Activated CD8-positive, alpha-beta memory T cell treated with anti-CD3 and anti-CD28 coated beads, Interleukin-2, amount 50 U/mL, for 24 hours (primary cell): Measurements from ENCODE around the gene NAV2.

Experiments
- DNase-seq: peaks from one replicate; pipeline ENCODE4 v3.0.0-alpha.2; 2020; ENCODE audit errors: extremely low read depth

Gene NAV2

GRCh38 chr11:19861171-19861570 lies 148.5 kb downstream of the NAV2 start:
- no peak for DNase-seq

DNA sequence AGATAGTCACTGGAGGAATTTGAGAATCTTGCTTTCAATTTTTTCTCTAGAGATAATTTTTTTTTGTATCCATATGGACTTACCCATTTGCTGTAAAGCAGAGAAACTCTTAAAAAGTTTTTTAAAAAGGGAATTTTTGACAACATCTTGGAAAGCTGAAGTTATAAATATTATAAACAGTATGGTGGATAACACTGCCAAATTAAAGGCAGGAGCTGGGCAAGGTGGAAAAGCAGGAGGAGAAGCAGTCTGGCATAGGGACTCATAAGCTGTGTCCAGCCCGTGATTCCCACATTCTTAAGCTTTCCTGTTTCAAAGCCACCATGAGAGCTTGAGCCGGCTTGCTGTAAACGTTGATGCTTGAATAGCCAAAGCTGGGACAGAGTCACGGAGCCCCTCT lies 149.5 kb downstream of the NAV2 start:
- DNase-seq: no peak

- DNase-seq: no peak
These were observed 151.8 kb downstream of the NAV2 start for GRCh38 chr11:19864141-19865140.

GRCh38 chr11:19866037-19866436 lies 153.4 kb downstream of the NAV2 start:
- no peak for DNase-seq

- no peak for DNase-seq
These were observed 153.9 kb downstream of the NAV2 start for GRCh38 chr11:19866521-19866920.

- DNase-seq: no peak
These were observed 154.4 kb downstream of the NAV2 start for GRCh38 chr11:19867064-19867463.

- no peak for DNase-seq
These were observed 155.7 kb downstream of the NAV2 start for GRCh38 chr11:19868281-19868821.

DNA sequence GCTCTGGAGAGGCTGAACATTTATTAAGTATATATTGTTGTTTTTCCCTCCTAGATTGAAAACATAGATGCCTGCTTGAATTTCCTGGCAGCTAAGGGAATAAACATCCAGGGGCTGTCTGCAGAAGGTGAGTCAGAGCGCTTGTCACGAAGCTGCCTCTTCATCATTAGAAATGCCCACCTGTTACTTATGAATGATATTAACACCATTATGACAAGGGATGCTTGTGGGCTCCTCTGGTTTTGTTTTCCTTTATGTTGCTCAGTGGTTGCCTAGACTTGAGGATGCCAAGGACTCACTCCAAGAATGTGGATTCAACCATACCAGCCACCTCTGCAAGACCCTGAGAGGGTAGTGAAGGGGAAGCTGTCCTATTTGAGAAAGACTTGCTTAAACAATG lies 156.2 kb downstream of the NAV2 start:
- DNase-seq: no peak

DNA sequence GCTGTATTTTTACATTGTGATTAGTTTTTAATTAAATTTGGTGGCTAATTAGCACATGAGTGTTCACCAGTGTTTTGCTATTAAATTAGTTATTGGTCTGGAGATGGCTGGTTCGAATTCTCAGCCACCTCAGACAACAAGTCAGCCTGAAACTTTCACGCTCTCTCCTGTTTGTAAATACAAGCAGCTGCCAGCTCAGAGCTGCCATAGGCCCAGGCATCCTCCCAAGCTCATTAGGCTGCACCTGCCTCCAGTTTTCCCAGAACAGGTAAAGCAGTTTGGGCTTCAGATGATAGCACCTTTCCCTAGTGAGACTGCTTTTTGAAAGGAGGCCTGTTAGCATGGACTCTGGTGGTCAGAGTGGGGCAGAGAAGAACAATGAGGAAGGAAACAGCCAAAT lies 156.8 kb downstream of the NAV2 start:
- DNase-seq: no peak

DNA sequence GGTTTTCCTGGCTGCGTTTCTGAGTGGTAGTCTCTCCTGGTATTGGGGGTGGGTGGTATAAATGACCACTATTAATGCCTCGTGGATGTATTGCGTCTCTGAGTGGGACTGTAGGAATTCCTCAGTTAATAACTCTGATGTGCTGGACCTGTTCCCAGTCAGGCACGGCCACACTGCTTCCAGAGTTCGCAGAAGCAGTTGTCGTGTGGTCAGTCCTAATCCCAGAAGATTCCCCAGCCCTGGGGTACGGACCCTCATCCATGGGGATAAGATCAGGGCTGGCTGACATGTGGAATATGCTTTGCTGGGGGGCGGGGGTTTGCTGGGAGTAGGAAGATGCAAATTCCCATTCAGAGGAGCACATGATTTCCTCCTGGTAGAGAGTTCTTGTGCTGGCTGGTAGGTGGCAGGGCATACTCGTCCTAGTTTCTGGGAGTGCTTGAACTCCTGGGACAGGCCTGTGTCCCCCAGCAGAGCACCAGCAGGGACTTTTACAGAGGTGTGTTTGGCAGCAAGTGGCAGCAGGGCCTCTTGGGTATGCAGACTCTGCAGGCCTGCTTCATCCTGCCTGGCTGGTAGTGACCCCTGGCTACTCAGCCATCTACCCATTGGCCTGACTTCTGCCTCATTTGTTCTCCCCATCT lies 157.4 kb downstream of the NAV2 start:
- no peak for DNase-seq

- no peak for DNase-seq
These were observed 158.9 kb downstream of the NAV2 start for GRCh38 chr11:19871531-19871930.

- no peak for DNase-seq
These were observed 160.0 kb downstream of the NAV2 start for GRCh38 chr11:19872512-19873145.

- DNase-seq: no peak
These were observed 161.1 kb downstream of the NAV2 start for GRCh38 chr11:19873730-19874129.

DNA sequence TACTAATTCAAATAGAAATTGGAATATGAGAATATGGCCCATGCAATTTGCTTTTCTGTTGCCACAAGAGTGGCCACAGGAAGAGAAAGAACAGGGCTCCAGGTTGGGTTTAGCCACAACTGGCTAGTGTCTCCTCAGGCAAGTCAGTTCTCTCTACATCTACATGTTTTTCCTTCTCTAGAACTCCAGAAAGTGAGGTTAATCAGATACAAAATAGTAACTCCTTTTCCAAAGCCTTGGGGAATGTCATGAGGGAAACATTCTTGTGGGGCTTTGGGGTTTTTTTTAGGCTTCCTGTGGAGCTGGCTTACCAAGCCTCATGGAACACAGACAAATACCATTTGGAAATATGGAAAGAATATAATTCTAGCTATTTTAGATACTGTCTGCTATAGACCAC lies 161.6 kb downstream of the NAV2 start:
- no peak for DNase-seq

DNA sequence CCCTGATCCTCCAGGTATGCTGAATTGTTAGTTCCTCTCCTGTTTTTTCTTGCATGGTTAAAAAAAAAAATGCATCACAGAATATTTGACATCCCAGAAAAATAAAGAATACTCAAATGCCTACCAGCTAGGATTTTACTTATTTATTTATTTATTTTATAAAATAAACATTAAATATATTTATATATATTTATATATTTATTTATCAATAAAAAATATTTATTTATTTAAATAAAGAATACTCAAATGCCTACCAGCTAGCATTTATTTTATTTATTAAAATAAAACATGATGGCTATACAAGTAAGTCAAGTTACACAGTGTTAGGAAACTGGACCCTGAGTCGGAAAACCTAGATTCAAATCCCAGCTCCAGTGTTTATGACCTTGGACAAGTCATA lies 164.1 kb downstream of the NAV2 start:
- DNase-seq: no peak

- no peak for DNase-seq
These were observed 165.9 kb downstream of the NAV2 start for GRCh38 chr11:19878520-19878919.

GRCh38 chr11:19879307-19880087 lies 166.9 kb downstream of the NAV2 start:
- no peak for DNase-seq

DNA sequence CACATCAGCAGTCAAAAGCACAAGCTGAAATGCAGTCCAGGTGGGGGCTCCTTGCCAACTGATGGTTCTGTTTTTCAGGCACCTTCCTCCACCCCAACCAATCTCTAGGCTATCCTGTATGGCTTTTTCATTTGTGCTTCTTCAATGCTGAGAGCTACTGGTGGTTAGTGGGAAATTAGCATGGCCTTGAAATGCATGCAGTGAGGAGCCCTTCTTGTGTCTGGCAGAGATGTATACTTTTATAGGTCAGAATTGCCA lies 167.4 kb downstream of the NAV2 start:
- no peak for DNase-seq

GRCh38 chr11:19881177-19881576 lies 168.5 kb downstream of the NAV2 start:
- DNase-seq: no peak

- no peak for DNase-seq
These were observed 169.7 kb downstream of the NAV2 start for GRCh38 chr11:19882356-19882755.

DNA sequence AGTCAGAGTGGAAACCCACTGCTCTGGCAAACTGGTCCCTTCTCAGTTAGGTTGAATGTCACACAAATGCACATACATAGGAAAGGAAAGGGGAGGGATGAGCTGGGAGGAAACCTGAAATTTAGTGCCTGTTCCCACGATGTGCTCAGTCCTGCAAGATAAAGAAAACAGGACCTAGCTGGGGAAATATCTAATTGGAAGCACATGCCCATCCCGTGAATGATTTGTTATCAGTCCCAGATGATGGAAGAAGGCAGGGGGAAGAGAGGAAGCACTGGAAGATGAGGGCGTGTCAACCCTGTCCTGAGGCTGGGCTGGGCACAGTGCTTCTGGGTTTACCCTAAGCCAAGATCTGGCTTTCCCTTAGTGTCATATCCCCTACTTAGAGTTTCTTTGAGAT lies 173.9 kb downstream of the NAV2 start:
- no peak for DNase-seq

- no peak for DNase-seq
These were observed 175.2 kb downstream of the NAV2 start for GRCh38 chr11:19887842-19888241.
